ENCODE data around the gene NMUR1.

The NMUR1 gene

GRCh38 chr2:231503766-231504165 lies 26.5 kb downstream of the NMUR1 start:
- Histone ChIP-seq H3K9ac (ENCODE audit: low read length) (no peak overlapping the region), H3K27ac (ENCODE audit: low read depth, low read length, poor library complexity, severe bottlenecking) (no peak overlapping the region), H4K20me1 (ENCODE audit: insufficient read depth, low read length) (no peaks in the 10 kb centered on the region), H2AFZ (ENCODE audit: low read length) (no peak overlapping the region), H3K4me1 (ENCODE audit: insufficient read depth, low read length, severe bottlenecking) (no peaks in the 10 kb centered on the region), H3K36me3 (ENCODE audit: insufficient read depth, low read length) (peaks cover 11% of the 10 kb centered on the region; the same call in 1 of the 2 replicates), H3K9me3 (ENCODE audit: low read length) (no peaks in the 10 kb centered on the region), H3K27me3 (ENCODE audit: insufficient read depth, low read length) (no peaks in the 10 kb centered on the region), H3K4me3 (ENCODE audit: low read depth, low read length, poor library complexity, severe bottlenecking) (no peak overlapping the region), H3K9me2 (ENCODE audit: low read depth, low read length) (no peaks in the 10 kb centered on the region), H3K79me2 (ENCODE audit: insufficient read depth, low read length) (no peaks in the 10 kb centered on the region), H3K4me2 (ENCODE audit: low read length) (no peak overlapping the region), H3F3A (ENCODE audit: insufficient read depth, low read length) (no peaks in the 10 kb centered on the region)
- TF ChIP-seq CTCF (IDR thresholded peaks at IDR 0.05; ENCODE audit: low read length): no peak
- TF ChIP-seq EZH2 (IDR thresholded peaks at IDR 0.05; ENCODE audit: borderline replicate concordance, low read length): no peak

- H3K9ac ChIP-seq (ENCODE audit: low read length): no peak overlapping the region
Measured at GRCh38 chr2:231502596-231502995, 27.6 kb downstream of the NMUR1 start.

GRCh38 chr2:231497651-231498050 lies 32.6 kb downstream of the NMUR1 start:
- Histone ChIP-seq H3K9me2 (ENCODE audit: low read depth, low read length) (no peaks in the 10 kb centered on the region), H3K27me3 (ENCODE audit: insufficient read depth, low read length) (no peaks in the 10 kb centered on the region), H3F3A (ENCODE audit: insufficient read depth, low read length) (no peaks in the 10 kb centered on the region), H3K79me2 (ENCODE audit: insufficient read depth, low read length) (no peaks in the 10 kb centered on the region), H2AFZ (ENCODE audit: low read length) (no peak overlapping the region), H3K4me2 (ENCODE audit: low read length) (no peak overlapping the region), H3K9ac (ENCODE audit: low read length) (no peak overlapping the region), H3K4me3 (ENCODE audit: low read depth, low read length, poor library complexity, severe bottlenecking) (no peak overlapping the region), H3K36me3 (ENCODE audit: insufficient read depth, low read length) (0 out of 2 replicates have a peak, but pooled peaks cover 3% of the 10 kb centered on the region), H3K27ac (ENCODE audit: low read depth, low read length, poor library complexity, severe bottlenecking) (no peak overlapping the region), H3K4me1 (ENCODE audit: insufficient read depth, low read length, severe bottlenecking) (no peaks in the 10 kb centered on the region), H3K9me3 (ENCODE audit: low read length) (no peaks in the 10 kb centered on the region), H4K20me1 (ENCODE audit: insufficient read depth, low read length) (no peaks in the 10 kb centered on the region)
- TF ChIP-seq CTCF (IDR thresholded peaks at IDR 0.05; ENCODE audit: low read length): no peak
- TF ChIP-seq EZH2 (IDR thresholded peaks at IDR 0.05; ENCODE audit: borderline replicate concordance, low read length): no peak

More at GRCh38 chr2:231502596-231502995, 27.6 kb downstream of the NMUR1 start:
- no peak for TF ChIP-seq CTCF (IDR thresholded peaks at IDR 0.05; ENCODE audit: low read length)
- Histone ChIP-seq H4K20me1 (ENCODE audit: insufficient read depth, low read length) (no peaks in the 10 kb centered on the region), H3K79me2 (ENCODE audit: insufficient read depth, low read length) (no peaks in the 10 kb centered on the region), H3K9me3 (ENCODE audit: low read length) (no peaks in the 10 kb centered on the region), H2AFZ (ENCODE audit: low read length) (no peak overlapping the region), H3K9me2 (ENCODE audit: low read depth, low read length) (no peaks in the 10 kb centered on the region), H3K27me3 (ENCODE audit: insufficient read depth, low read length) (no peaks in the 10 kb centered on the region), H3F3A (ENCODE audit: insufficient read depth, low read length) (no peaks in the 10 kb centered on the region), H3K4me2 (ENCODE audit: low read length) (no peak overlapping the region), H3K4me3 (ENCODE audit: low read depth, low read length, poor library complexity, severe bottlenecking) (no peak overlapping the region), H3K4me1 (ENCODE audit: insufficient read depth, low read length, severe bottlenecking) (no peaks in the 10 kb centered on the region), H3K36me3 (ENCODE audit: insufficient read depth, low read length) (peaks cover 11% of the 10 kb centered on the region; the same call in 1 of the 2 replicates), H3K27ac (ENCODE audit: low read depth, low read length, poor library complexity, severe bottlenecking) (no peak overlapping the region)

All from OCI-LY1 (cell line).